Activated CD8-positive, alpha-beta memory T cell treated with anti-CD3 and anti-CD28 coated beads, Interleukin-2, amount 50 U/mL, for 24 hours (primary cell): ENCODE results near the gene ACKR4.
"Not testable (repeated sequence)": the region's sequence is repeated elsewhere in the genome, so short reads cannot be mapped to it uniquely, and the experiment has no call there.

Source experiments
- DNase-seq: peaks from one replicate; pipeline ENCODE4 v3.0.0-alpha.2; 2020; ENCODE audit errors: extremely low read depth

Gene ACKR4

GRCh38 chr3:132596816-132597433 lies at the start of gene ACKR4:
ACKR4 (plus strand) TSS chr3:132597270; CDS start chr3:132600398, 3,128 bp downstream.
- DNase-seq, result no peak

- no peak for DNase-seq
Observed at GRCh38 chr3:132549169-132549568, 47.9 kb upstream of the ACKR4 start.

- no peak for DNase-seq
Observed at GRCh38 chr3:132549890-132550578, 47.0 kb upstream of the ACKR4 start.

GRCh38 chr3:132550579-132551305 lies 46.3 kb upstream of the ACKR4 start:
- no peak for DNase-seq

- DNase-seq, result no peak
Observed at GRCh38 chr3:132553826-132554225, 43.2 kb upstream of the ACKR4 start.

GRCh38 chr3:132554437-132554836 lies 42.6 kb upstream of the ACKR4 start:
- no peak for DNase-seq

- no peak for DNase-seq
Observed at GRCh38 chr3:132555306-132556035, 41.6 kb upstream of the ACKR4 start.

- not testable (repeated sequence) for DNase-seq
Observed at GRCh38 chr3:132556036-132556386, 41.1 kb upstream of the ACKR4 start.

- no peak for DNase-seq
Observed at GRCh38 chr3:132556508-132557159, 40.4 kb upstream of the ACKR4 start.

- no peak for DNase-seq
Observed at GRCh38 chr3:132561003-132561402, 36.1 kb upstream of the ACKR4 start.

- no peak for DNase-seq
Observed at GRCh38 chr3:132563420-132564069, 33.5 kb upstream of the ACKR4 start.

GRCh38 chr3:132564070-132564465 lies 33.0 kb upstream of the ACKR4 start:
- no peak for DNase-seq

- DNase-seq, result no peak
Observed at GRCh38 chr3:132568422-132568821, 28.6 kb upstream of the ACKR4 start.

GRCh38 chr3:132569153-132569552 lies 27.9 kb upstream of the ACKR4 start:
- DNase-seq, result no peak

GRCh38 chr3:132569580-132569979 lies 27.5 kb upstream of the ACKR4 start:
- DNase-seq, result no peak

- no peak for DNase-seq
Observed at GRCh38 chr3:132570016-132570415, 27.1 kb upstream of the ACKR4 start.

- DNase-seq, result no peak
Observed at GRCh38 chr3:132573797-132574211, 23.3 kb upstream of the ACKR4 start.

- DNase-seq, result no peak
Observed at GRCh38 chr3:132587401-132587800, 9.7 kb upstream of the ACKR4 start.

GRCh38 chr3:132592216-132592615 lies 4.9 kb upstream of the ACKR4 start:
- DNase-seq, result no peak

- DNase-seq, result no peak
Observed at GRCh38 chr3:132593241-132593946, 3.7 kb upstream of the ACKR4 start.

GRCh38 chr3:132593947-132594323 lies 3.1 kb upstream of the ACKR4 start:
- DNase-seq, result no peak
